GM12878 (cell line): ENCODE data around the gene MYOM3.
"Not testable (repeated sequence)": the region's sequence is repeated elsewhere in the genome, so short reads cannot be mapped to it uniquely, and the experiment has no call there.

Experiments used
- ATF3 ChIP-seq: IDR thresholded peaks from 2 replicates; pipeline ENCODE4 v1.6.1; 2011; ENCODE audit warnings: low read depth, mild to moderate bottlenecking, low read length, moderate library complexity, borderline replicate concordance; ENCODE audit errors: extremely low read depth
- CREB1 ChIP-seq: IDR thresholded peaks from 2 replicates; pipeline ENCODE4 v1.6.1; 2012; ENCODE audit warnings: low read depth, mild to moderate bottlenecking, inconsistent platforms
- CTCF ChIP-seq, 3 experiments: IDR thresholded peaks in 2 of 3; conservative IDR thresholded peaks in 1 of 3; 2 replicates each; pipeline ENCODE4 v1.5.1; 2011; ENCODE audit warnings: low read depth in 3 of 3, low read length in 3 of 3, mild to moderate bottlenecking in 3 of 3, control low read depth in 2 of 3, moderate library complexity in 2 of 3, inconsistent platforms in 1 of 3, mixed read lengths in 1 of 3; ENCODE audit not compliant: control insufficient read depth in 2 of 3, insufficient read depth in 1 of 3; ENCODE audit errors: extremely low read depth in 1 of 3
- KAT2A ChIP-seq: conservative IDR thresholded peaks from 2 replicates; pipeline ENCODE4 v1.6.1; 2011; ENCODE audit warnings: low read depth, low read length; ENCODE audit not compliant: control insufficient read depth
- MAX ChIP-seq: IDR thresholded peaks from 2 replicates; pipeline ENCODE4 v1.6.1; 2012; ENCODE audit warnings: low read depth, low read length, improper control_type of control experiment
- NR2C1 ChIP-seq: fragments of 450-650 bp; IDR thresholded peaks from 2 replicates; pipeline ENCODE4 v1.6.1; 2017; ENCODE audit warnings: antibody characterized with exemption, mild to moderate bottlenecking, moderate library complexity
- NRF1 ChIP-seq: conservative IDR thresholded peaks from 2 replicates; pipeline ENCODE4 v1.6.1; 2011; ENCODE audit warnings: mild to moderate bottlenecking, low read depth, low read length, improper control_type of control experiment
- PBX3 ChIP-seq: IDR thresholded peaks from 2 replicates; pipeline ENCODE4 v1.6.1; 2011; ENCODE audit warnings: mild to moderate bottlenecking, low read depth, low read length, moderate library complexity; ENCODE audit not compliant: insufficient replicate concordance
- POLR2A ChIP-seq: IDR thresholded peaks from 2 replicates; pipeline ENCODE4 v1.6.1; 2011; ENCODE audit warnings: low read depth, mild to moderate bottlenecking, low read length
- POLR2AphosphoS5 ChIP-seq: IDR thresholded peaks from 2 replicates; pipeline ENCODE4 v1.6.1; 2011; ENCODE audit warnings: mild to moderate bottlenecking, low read length, inconsistent platforms
- SIN3A ChIP-seq: IDR thresholded peaks from 2 replicates; pipeline ENCODE4 v1.6.1; 2012; ENCODE audit warnings: low read depth, low read length, improper control_type of control experiment
- TCF12 ChIP-seq: IDR thresholded peaks from 2 replicates; pipeline ENCODE4 v1.6.1; 2011; ENCODE audit warnings: low read depth, mild to moderate bottlenecking, low read length

GRCh38 chr1:24008574-24009184 is 103.3 kb downstream of the MYOM3 start:
- not testable (repeated sequence) for TF ChIP-seq CREB1; NRF1; CTCF (IDR thresholded peaks at IDR 0.05 in 2 of 3, conservative IDR thresholded peaks at IDR 0.05 in 1 of 3; ENCODE audit: control insufficient read depth in 2 of 3, extremely low read depth in 1 of 3, insufficient read depth in 1 of 3, low read depth in 3 of 3, low read length in 3 of 3); KAT2A; NR2C1; MAX; POLR2AphosphoS5; PBX3; ATF3; POLR2A; TCF12; SIN3A
